HG03159 (cell line): ENCODE results near the gene FAM24A.
"Not testable (repeated sequence)": the region's sequence is repeated elsewhere in the genome, so short reads cannot be mapped to it uniquely, and the experiment has no call there.

Experiments used
- ATAC-seq: cut with Tn5 transposase; IDR thresholded peaks from one replicate; pipeline ENCODE4 v1.9.1; 2021; ENCODE audit warnings: mild to moderate bottlenecking, moderate library complexity; ENCODE audit not compliant: unreplicated experiment

FAM24A gene, protein sequence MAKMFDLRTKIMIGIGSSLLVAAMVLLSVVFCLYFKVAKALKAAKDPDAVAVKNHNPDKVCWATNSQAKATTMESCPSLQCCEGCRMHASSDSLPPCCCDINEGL

GRCh38 chr10:122910310-122910709 is at the start of gene FAM24A:
FAM24A (plus strand) TSS chr10:122910610; CDS start chr10:122911635, 1,025 bp downstream.
- ATAC-seq: no peak

DNA sequence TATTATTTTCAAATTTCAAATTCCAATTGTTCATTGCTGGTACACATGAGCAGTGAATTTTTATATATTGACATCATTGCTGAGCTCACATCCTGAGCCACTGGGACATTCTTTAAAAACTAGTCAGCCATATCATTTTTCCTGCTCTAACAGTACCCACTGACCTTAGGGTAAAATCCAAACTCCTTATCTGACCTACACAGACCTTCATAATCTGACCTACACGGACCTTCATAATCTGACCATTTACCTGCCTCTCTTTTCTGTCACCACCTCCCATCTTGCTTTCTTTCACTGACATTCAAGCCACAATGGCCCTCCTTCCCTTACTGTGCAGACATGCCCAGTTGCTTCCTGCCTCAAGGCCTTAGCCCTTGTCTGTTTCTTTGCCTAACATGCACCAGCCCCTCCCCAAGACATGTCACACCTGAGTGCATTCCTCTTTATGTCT is 48.7 kb upstream of the FAM24A start:
- ATAC-seq: no peak

GRCh38 chr10:122863216-122864193 is 46.9 kb upstream of the FAM24A start:
- ATAC-seq: no peak

DNA sequence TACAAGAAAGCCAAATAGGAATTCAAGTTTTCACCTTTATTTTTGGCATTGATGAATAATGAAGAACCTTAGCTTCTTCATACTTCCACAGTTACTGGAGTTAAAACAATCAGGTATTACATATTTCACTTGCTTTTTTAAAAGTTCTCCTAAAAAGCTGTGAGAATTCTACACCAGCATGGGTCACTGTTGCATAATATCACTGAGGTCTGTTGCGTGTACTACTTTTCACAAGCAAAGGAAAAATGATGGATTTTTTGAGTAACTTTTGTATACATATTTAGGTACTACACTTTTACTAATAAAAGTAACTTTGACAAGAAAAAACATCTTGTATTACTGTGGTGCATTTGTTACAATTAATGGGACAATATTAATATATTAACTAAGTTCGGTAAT is 46.2 kb upstream of the FAM24A start:
- ATAC-seq: no peak

DNA sequence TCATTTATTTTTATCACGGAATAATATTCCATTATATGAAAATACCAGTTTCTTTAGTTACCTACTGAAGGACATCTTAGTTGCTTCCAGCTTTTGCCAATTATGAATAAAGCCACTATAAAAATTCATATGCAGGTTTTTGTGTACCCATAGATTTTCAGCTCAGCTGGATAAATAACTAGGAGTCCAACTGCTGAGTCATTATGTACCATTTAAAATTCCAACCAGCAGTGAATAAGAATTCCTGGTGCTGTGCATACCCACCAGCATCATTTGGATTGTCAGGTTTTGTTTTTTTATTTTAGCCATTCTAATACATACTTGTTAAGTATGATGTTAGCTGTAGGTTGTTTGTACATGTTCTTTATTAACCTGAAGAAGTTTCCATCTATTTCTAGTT is 45.5 kb upstream of the FAM24A start:
- no peak for ATAC-seq

GRCh38 chr10:122866757-122867482 is 43.5 kb upstream of the FAM24A start:
- ATAC-seq: not testable (repeated sequence)

GRCh38 chr10:122868768-122869167 is 41.6 kb upstream of the FAM24A start:
- not testable (repeated sequence) for ATAC-seq

DNA sequence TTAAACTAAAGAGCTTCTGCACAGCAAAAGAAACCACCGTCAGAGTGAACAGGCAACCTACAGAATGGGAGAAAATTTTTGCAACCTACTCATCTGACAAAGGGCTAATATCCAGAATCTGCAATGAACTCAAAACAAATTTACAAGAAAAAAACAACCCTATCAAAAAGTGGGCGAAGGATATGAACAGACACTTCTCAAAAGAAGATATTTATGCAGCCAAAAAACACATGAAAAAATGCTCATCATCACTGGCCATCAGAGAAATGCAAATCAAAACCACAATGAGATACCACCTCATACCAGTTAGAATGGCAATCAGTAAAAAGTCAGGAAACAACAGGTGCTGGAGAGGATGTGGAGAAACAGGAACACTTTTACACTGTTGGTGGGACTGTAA is 38.5 kb upstream of the FAM24A start:
- not testable (repeated sequence) for ATAC-seq

DNA sequence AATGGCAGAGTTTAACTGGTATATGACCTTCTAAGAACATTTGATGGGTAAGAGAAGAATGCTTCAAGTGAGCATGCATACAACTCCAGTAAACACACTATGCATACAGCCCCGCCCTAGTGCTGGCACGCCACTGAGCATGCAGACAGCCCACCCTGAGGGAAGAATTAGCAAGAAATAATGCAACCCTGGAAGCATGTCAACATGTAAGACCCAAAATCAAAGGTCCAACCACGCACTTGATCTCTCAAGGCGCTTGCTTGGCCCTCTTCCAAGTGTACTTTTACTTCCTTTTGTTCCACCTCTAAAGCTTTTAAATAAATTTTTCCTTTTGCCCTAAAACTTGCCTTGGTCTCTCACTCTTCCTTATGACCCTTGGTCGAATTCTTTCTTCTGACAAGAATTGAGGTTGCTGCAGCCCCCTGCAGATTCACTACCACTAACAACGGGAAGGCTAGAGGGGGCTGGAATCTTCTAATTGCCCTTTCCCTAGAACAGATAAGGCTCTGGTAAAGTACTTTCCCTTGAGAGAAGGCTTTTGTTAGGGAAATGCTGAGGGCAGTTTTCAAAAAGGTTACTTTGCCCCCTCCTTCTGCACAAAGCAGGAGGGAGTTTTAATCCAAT is 34.5 kb upstream of the FAM24A start:
- no peak for ATAC-seq

GRCh38 chr10:122876467-122876855 is 33.9 kb upstream of the FAM24A start:
- no peak for ATAC-seq

- no peak for ATAC-seq
Observed at GRCh38 chr10:122877264-122877663, 33.1 kb upstream of the FAM24A start.

- peak; percentile 25 for ATAC-seq
Observed at GRCh38 chr10:122878799-122879338, 31.5 kb upstream of the FAM24A start.

GRCh38 chr10:122879339-122880273 is 30.8 kb upstream of the FAM24A start, which contains the start of gene FAM24B:
FAM24B (minus strand) TSS chr10:122879581; CDS start chr10:122850515, 29,066 bp downstream.
- peak; percentile 75 for ATAC-seq

GRCh38 chr10:122882766-122883165 is 27.6 kb upstream of the FAM24A start:
- no peak for ATAC-seq

- ATAC-seq: no peak
Observed at GRCh38 chr10:122884166-122884565, 26.2 kb upstream of the FAM24A start.

DNA sequence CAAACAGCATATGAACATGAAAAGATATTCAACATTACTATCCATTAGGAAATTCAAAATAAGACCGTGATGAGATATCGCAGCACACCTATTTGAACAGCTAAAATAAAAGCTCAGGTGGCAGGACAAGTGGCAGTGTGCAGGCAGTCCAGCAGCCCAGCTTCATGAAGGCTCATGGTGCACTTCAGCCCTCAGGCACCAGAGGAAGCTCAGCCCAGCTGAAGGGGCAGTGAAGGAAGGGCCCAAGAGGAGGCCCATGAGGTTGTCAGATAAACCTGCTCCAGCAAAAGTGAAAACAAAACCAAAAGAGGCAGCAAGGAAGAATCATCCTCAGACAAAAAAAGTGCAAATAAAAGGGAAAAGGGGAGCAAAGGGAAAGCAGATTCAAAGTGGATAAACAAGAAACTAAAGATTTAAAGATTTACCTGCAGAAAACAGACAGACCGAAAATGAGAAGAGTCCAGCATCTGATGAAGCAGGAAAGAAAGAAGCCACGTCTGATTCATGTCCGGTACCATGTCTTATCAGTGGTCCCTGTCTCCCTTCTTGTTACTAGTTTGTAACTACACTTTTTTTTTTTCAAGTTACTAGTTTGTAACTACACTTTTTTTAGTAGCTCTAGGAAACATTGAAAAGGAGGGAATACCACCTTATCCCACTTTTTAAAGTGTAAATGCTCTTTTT is 16.0 kb upstream of the FAM24A start:
- no peak for ATAC-seq

DNA sequence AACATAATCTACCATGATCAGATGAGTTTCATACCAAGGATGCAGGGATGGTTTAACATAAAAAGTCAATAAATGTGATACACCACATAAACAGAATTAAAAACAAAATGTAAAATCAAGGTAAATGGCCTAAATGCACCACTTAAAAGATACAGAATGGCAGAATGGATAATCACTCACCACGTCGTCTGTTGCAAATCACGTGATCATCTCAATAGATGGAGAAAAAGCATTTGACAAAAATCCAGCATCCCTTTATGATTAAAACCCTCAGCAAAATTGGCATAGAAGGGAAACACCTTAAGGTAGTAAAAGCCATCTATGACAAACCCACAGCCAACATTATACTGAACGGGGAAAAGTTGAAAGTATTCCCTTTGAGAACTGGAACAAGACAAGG is 6.5 kb upstream of the FAM24A start:
- ATAC-seq: not testable (repeated sequence)

GRCh38 chr10:122911889-122912484 is 1.6 kb downstream of the FAM24A start:
- ATAC-seq: no peak

DNA sequence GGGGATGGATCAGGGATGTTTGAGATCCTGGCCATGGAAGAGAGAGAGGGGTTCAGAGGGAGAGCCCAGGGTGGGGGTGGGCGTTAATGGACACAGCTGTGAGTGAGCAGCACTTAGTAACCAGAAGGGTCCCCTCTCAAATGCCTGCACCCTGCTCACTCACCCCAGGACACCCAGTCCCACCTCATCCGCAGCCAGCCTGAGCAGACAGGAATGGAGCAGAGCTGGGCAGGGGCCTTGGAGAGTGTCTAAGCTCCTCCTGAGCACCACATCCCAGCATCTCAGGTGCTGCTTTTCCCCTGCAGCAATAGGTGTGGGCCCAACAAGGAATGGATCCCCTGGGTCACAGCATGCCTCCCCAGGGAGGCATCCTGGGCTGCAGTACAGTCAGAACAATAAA is 5.3 kb downstream of the FAM24A start:
- no peak for ATAC-seq
